Ishikawa (cell line): Measurements from ENCODE around the gene LXN.

Experiments
- CEBPB ChIP-seq: IDR thresholded peaks from 2 replicates; pipeline ENCODE4 v1.6.1; 2012
- CREB1 ChIP-seq: IDR thresholded peaks from 2 replicates; pipeline ENCODE4 v1.6.1; 2012; ENCODE audit warnings: low read depth
- RAD21 ChIP-seq: IDR thresholded peaks from 2 replicates; pipeline ENCODE4 v1.6.1; 2012; ENCODE audit warnings: low read depth
- TAF1 ChIP-seq: IDR thresholded peaks from 2 replicates; pipeline ENCODE4 v1.6.1; 2012; ENCODE audit warnings: low read depth, mild to moderate bottlenecking
- TF ChIP-seq, protein P1 (sequence below): IDR thresholded peaks from 2 replicates; pipeline ENCODE4 v1.6.1; 2012

GRCh38 chr3:158644345-158644908, 28.0 kb downstream of the LXN start, which contains the start of gene GFM1:
- TF ChIP-seq, protein P1, sequence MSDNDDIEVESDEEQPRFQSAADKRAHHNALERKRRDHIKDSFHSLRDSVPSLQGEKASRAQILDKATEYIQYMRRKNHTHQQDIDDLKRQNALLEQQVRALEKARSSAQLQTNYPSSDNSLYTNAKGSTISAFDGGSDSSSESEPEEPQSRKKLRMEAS, result peak; percentile 92
- peak; percentile 72 for TF ChIP-seq TAF1
- TF ChIP-seq CREB1, result 0 out of 2 replicates have a peak, but pooled peaks have one; percentile 15
- peak; percentile 36; the same call in 1 of the 2 replicates for TF ChIP-seq CEBPB
- peak; percentile 27; the same call in 1 of the 2 replicates for TF ChIP-seq RAD21
